Brain pericyte (primary cell): ENCODE measurements around the gene GPR176.

Source experiments
- DNase-seq: peaks from one replicate; pipeline ENCODE4 v3.0.0-alpha.2; 2012; ENCODE audit warnings: low read depth, low spot score

The GPR176 gene

DNA sequence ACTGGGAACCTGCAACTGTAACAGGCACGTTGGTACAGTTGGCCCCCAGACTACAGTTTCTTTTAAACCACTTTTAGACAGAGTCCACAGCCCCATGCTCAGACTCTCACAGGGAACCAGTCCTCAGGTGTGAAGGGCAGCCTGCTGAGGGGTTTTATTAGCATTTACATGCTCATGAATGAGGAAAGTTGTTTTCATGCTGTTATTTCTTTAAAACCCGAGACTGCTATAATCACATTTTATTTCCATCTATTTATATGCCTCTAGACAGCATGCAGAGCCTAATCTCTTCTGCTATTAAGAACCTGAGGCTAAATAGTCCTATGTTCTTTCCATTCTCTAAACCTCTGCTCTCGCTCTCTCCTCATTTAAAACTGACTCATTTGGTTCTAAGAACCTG lies 111.2 kb downstream of the GPR176 start:
- DNase-seq: no peak

DNA sequence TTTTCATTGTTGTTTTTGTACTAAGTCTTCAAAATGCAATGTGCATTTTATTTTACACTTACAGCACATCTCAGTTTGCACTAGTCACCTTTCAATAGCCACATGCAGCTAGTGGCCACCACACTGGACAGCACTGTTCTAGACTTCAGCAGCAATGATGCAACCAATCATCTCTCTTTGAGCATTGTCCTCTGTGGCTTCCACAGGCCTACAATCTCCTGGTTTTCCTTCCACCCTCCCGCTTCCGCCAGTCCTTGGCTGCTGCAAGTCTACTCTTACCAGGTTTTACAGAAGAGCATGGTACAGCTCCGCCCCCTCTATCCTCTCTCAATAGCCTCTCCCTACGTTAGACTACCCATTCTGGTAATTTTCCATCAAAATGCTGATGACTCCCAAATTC lies 112.3 kb downstream of the GPR176 start:
- DNase-seq: no peak

DNA sequence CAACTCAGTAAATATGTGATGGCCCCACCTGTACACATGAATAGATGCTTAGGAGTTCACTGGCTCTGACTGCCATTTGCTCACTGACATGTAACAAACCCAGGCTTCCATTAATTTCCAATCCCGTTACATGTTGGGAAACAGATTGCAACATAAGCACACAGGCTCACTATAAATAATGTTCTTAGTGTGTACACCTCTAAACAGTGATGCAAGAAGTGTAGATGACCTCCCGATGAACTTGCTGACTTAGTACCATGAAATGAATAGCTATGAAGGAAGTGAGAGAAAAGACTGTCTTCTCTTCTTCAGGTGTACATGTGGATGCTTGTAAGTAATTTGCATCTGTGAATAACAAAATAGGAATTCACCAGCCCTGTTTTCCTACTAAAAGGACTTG lies 116.0 kb downstream of the GPR176 start:
- no peak for DNase-seq

DNA sequence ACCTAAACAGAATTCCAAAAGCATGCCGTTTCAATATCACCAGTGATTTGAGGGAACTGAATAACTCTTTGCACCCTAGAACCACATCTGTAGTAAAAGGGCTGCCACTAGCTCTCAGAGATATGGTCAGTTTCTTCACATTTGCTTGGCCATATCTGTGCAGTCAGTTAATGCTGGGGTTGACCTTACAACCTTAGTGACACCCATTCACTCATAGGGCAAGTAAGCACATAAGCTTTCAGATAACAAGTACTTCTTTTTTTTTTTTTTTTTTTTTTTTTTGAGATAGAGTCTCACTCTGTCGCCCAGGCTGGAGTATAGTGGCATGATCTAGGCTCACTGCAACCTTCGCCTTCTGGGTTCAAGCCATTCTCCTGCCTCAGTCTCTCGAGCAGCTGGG lies 117.0 kb downstream of the GPR176 start:
- no peak for DNase-seq

DNA sequence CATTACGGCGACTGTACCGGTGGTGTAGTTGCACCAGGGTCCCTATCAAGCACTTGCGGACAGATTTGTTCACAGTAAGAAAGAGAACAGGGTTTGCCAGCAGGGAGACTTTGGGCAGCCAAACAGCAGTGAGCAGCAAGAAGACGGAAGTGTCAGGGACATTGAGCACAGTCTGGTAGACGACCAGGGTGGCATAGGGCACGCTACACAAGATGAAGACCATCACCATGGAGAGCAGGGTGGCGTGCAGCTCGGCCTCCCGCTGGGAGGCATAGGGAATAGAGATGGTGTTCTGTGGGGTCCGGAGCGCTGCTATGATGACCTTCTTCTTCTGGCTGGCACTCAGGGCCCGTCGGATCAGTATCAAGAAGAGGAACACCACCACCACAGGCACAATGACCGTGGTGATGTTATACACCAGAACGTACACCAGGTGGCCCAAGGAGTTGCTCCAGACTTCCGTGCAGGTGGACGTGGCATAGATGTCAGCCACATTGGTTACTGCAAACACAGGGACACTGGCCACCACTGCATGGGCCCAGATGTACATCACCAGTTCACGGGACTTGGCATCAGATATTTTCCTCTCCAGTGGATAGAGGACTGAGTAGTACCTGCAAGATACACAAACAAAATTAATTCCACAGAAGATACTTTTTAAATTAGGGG lies 118.3 kb downstream of the GPR176 start:
- no peak for DNase-seq

DNA sequence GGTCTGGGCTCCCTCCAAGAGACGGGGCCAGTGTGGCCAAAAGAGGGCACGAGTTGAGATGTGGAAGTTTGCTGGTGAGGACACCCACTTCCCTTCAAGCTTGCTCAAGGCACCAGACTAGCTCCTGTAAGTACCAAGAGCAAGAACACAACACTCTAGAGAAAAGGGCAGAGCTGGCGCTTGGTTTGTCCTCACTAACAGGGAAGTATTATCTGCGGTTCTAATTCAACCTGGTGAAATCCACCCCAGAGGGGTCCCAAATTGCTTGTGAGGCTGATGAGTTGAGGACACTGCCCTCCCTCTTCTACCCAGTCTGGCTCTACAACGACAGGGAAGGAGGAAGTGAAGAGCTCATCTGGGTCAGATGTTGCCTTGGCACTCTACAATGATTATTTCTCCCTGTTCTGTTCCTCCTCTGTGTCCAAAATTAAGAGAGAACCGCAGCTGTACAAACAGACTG lies 120.5 kb downstream of the GPR176 start:
- no peak for DNase-seq

DNA sequence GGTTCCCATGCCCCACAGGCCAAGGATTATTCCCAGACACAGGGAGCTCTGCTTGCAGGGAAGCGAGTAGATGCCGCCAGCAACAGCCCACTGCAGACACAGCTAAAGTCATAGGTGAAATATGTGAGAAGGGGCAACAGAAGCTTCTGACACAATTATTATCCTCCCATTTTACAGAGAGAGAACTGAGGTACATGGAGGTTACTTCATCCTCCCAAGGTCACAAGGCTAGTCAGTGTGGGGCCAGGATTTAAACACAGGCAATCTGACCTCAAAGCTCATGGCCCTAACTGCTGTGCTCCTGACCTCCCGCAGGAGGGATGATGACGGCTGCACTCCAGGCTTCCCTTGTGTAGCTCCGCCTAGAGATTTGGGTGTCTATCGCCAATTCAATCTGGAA lies 121.7 kb downstream of the GPR176 start:
- no peak for DNase-seq

DNA sequence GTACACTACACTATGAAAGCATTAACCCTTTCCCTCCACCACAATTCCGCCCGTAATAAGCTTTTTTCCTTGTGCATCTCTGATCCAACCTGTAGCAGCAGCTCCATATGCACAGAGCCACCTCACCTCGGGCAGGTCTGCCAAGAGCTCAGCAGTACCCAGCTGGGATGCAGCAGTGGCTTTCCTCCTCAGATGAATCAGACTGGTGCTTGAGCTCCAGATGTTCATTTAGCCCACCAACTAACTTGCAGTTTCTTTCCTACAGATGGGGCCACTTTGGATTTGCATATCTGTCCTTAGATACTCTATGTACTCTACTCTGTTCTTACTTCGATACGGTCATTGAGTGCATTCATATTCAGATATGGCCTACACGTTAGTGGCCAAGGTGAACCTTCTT lies 122.7 kb downstream of the GPR176 start:
- DNase-seq: no peak

DNA sequence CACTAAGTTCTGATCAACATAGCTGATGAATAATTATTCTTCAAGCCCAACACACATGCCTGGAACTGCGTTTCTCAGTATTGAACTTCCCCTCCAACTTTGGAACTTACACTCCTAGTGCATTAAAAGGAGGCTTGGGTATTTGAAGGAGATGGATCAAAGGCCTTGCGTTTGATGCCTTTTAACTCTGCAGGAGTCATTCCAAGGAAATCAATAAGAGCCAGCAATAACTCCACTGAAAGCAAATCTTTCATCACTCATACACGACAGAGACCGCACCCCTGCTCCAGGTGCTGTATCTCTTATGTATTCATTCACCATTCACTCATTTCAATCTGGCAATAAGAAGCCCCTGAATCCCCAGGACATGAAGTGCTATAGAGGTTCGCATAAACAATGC lies 123.5 kb downstream of the GPR176 start:
- DNase-seq: no peak

DNA sequence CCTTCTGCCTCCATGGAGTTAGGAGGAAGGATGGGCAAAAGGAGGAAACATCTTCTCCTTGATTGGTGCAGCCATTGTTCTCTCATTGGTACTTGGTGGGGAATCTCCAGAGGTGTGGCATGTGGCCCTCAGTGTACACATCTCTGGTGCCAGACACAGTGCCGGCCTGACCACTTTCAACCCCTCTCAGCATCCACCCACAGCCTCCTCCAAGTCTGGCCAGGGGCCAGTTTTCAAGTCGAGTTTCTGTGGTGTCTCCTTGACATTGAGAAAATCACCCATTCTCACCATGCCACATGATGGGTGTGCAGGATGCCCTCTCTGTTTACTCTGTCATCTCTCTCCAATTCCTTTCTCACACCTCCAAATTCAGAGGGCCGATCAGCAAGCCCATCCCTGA lies 124.6 kb downstream of the GPR176 start:
- no peak for DNase-seq

DNA sequence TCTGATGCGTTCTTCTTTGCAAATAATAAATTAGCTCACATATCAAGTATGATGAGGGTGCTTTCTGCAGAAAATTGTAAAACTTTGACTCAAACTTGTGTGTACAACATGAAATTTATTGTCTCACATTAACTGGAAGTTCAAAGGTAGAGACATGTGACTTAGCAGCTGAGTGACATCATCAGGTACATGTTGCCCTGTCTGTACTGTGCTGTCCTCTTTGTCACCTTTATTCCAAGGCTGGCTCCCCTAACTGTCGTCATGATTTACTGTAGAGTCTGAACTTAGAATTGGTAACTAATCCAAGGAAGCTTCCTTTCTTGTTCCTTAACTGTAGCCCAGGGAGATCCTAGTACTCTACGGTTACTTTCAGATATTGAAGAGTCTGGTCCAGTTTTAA lies 125.1 kb downstream of the GPR176 start:
- no peak for DNase-seq

DNA sequence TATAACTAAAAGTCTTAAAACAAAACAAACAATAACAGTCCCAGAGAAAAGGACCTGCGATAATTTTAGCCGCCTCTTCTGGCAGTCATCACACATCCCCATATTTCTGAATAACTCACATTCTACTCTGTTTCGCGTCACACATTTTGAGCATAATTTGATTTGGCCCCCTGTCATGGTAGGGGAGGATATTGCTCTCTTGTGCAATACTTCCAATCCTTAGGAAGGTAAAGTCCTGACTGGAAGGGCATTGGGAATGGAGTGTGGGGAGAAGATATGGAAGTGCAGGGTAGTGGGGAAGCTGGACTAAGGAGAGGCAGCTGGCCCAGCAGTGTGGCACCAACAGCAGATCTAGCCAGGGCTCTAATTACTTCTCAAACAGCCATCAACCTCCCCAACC lies 126.1 kb downstream of the GPR176 start:
- no peak for DNase-seq

DNA sequence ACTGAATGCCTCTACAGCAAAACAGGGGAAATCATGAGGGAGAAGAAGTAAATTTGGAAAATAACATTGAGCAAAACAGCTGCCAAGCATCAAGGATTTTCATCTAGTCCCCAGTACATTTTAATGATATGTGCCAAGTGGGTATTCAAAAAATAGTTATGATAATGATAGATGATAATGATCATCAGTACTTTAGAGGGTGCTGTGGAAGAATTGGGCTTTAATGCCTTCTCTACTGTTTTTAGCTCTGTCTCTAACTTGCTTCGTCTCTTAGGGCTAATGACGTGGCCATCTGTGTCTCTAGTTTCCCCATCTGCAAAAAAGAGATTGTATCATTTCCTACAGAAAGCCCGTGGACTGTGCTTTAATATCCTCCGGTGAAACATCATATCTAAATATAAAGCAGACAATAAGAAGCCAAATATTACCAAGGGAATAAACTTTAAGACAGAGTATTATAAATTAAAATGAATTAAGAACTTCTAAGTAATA lies 127.2 kb downstream of the GPR176 start:
- no peak for DNase-seq

DNA sequence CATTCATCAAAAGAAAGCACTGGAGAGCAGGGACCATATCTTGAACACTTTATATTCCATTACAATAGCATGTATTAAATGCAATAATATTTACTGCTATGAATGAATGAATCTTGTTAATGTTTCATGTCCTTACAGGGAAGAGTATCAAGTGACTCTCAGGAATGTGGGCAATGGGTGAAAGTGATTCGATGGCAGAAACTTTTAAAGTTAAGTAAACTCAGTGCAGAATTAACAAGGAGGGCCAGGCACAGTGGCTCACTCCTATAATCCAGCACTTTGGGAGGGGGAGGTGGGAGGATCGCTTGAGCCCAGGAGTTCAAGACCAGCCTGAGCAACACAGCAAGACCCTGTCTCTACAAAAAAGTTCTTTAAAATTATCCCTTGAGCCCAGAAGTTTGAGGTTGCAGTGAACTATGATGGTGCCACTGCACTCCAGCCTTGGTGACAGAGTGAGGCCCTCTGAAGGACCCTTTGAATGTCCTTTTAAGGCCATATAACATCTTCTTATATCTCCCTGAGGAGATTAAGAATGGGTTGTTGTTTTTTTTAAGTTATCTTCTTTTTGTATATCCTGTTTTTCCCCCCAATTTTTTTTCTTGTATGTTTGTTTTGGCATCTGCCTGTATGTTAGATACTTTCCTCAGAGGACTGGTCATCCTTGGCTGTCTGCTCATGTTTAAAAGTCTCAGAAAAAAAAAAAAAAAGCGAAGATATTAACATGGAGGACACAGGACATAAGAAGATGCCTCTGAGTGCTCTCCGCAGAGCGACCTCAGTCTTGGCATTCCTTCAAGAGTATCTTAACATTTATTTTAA lies 127.8 kb downstream of the GPR176 start:
- no peak for DNase-seq

DNA sequence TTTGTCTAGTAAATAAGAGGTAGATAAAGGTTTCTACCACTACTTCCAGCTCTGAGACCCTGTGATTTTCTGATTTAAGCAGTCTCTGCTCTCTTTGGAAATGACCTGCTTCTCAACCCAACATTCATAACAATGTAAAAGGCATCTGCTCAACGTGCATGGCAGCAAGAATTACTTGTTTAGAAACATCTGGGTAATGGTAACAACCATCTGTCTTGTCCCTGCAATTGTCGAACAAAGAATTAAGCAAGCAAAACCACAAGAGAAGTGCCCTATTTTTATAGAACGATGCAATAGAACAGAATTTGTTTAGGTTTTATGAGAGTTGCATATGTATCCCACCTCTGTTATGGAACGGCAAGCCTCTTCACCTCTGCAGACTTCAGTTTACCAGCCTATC lies 130.3 kb downstream of the GPR176 start:
- DNase-seq: no peak

DNA sequence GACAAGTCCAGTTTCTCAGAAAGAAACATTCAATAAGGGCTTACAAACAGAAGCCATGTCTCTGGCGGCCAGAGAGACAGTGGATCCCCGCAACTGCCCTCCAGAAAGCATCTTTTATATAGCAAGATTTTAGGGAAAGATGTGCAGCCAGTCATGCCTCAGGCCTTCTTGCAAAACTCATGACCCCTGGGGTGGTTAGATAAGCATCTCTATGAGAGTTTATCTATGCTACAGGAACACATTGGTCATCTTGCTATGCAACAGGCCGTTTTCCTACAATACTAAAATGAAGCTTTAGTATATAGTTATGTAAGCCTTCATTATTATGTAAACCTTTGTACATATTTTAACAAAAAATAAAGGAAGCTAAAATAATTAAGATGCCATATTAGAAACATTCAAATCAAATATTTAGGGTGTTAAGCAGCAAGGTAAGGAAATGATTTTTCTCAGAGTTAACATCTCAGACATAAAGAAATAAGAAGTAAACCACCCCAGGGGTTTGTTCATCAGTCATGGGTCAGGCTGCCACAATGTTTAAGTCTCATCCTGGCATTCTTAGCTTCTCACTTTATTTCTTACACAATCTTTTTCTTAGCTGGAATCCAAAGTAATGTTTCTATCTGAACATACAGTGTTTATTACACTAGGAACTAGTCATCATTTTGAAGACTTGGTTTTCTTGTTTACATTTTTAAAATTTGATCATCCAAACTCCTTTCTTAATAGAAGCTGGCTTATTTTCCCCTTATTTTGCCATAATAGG lies 131.1 kb downstream of the GPR176 start:
- no peak for DNase-seq

DNA sequence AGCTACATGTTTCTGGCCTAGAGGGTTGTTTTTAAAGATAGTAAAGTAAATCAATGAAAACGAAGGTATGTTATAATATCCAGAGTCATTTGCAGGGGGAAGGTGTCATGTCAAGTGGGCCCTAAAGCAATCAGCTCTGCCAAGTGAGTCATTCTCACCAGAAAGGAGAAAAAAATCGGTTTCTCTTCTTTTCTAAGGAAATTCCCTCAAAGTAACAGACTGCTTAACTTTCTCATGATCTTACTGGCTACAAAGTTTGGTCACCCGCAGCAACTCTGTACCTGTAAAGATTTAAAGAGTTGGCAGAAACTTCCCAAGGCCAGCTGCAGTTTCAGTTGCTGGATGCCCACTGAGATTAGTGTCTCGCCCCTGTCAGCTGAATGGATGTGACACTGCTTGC lies 132.0 kb downstream of the GPR176 start:
- DNase-seq: no peak

DNA sequence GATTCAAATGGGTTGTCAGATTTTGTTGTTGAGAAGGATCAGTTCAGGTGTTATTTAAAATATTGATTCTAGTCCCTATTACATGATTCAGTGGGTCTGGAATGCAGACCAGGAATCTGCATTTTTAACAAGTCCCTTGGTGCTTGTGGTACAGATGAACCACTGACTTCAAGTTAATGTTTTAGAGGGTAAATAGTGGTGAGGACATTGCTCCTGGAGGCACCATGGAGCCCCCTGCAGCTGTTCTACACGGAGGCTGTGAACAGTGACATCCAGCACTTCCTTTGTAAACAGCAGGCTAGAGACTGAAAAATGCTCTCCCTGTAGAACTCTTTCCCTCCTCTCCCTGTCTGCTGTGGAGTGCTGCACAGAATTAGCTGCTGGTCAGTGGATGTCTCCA lies 132.6 kb downstream of the GPR176 start:
- no peak for DNase-seq

DNA sequence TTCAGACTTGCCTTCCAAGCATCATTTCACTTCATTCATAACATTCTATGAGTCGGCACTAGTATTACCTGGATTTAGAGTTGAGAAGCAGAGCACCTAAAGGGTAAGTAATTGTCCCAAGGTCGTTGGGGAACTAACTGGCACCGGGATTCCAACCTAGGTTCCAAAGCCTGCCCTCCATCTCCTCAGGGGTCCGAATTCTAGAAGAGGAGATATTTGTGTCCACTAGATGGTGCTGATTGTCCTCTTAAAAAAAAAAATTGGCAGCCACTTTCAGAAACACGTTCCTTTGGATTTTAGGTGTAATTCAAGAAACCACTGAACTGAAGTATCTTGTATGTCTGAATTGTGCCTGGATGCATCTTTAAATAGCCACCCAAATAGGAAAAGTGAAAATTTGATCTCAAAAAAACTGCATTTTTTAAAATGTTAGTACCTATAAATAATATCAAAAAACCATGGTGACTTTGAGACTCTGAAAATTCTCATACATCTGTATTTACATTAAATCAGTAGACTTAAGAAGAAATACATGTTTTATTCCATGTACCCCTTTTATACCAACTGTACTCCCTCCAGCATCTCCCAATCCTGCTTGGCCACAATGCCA lies 133.5 kb downstream of the GPR176 start:
- no peak for DNase-seq

DNA sequence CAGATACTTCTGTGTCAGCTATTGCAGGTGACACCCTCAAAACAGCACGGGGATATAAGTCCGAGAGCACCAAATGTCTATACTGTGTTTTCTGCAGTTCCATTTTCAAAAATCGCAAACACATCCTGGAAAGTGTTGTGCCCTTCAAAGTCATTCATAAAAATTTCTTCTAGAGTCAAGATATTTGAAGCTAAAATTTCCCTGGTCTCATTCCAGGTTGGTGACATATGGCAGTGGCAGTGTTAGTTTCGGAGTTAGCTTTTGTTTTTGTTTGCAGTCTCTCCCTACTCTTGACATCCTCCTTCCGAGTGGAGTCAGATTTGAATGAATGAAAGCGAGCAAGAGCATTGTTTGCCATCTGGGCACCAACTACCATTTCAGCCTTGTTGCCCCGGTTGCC lies 134.2 kb downstream of the GPR176 start:
- DNase-seq: no peak

DNA sequence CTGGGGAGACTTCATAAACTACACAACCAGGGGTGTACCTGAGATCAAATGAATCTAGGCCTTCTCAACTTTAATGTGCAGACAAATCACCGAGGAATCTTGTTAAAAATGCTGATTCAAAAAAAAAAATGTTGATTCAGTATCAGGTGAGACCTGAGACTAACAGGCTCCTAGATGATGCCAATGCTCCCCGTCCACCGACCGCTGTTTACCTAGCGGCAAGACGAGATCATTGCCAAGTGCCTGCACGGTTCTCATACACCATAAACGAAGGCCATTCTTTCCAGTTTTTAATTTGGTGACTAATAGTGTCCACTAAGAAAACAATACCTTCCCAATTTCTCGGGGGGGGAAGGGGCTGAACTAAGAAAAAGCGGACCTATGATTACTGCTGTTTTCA lies 134.9 kb downstream of the GPR176 start:
- DNase-seq: no peak

DNA sequence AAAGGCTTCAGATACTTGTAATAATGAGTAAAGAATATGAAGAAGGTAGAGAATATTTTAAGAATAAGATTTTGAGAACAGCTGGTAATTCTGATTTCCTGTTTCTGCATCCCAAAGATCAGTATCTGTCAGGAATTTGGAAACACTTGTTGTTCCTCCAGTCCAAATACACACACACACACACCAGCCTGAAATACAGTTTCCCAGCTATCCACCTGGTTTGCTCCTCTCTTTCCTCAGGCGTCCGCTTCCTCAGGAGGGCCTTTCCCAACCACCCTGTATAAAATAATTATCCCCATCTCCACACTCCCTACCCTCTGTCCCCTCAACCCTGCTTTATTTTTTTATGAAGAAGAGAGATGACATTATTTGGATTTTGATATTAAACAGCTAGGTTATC lies 135.4 kb downstream of the GPR176 start:
- DNase-seq: no peak
